ENCODE measurements around the gene RHNO1. TPM values are rescaled to one million over a fixed set of nuclear protein-coding genes. Genes with fewer than 3 reads are reported as not detected.
"Not testable (repeated sequence)": the region's sequence is repeated elsewhere in the genome, so short reads cannot be mapped to it uniquely, and the experiment has no call there.

The RHNO1 gene
- total and polyA plus RNA-seq, 2 donors (not counting 1 experiment from before 2014, with no cell fraction given): 29.7 to 33.2 TPM

- Histone ChIP-seq H2AFZ (ENCODE audit: low read length) (no peak overlapping the region), H3K36me3 (ENCODE audit: control insufficient read depth, insufficient read depth, low read length) (peaks cover 4% of the 10 kb centered on the region), H3K9ac (ENCODE audit: insufficient read depth, low read length) (no peak overlapping the region), H4K20me1 (ENCODE audit: control insufficient read depth, extremely low read depth, insufficient read depth, low read length) (no peaks in the 10 kb centered on the region), H3K4me2 (ENCODE audit: extremely low read depth, insufficient read depth, low read length) (no peak overlapping the region), H3K27me3 (ENCODE audit: control insufficient read depth, insufficient read depth, low read length) (no peaks in the 10 kb centered on the region), H3K4me1 (ENCODE audit: control insufficient read depth, extremely low read depth, insufficient read depth, low read length) (peaks cover 2% of the 10 kb centered on the region), H3K4me3 (replicated peaks in 1 of 4; ENCODE audit: control extremely low read depth in 1 of 4, insufficient read depth in 1 of 4, low read depth in 3 of 4, low read length in 4 of 4) (no peak overlapping the region), H3K27ac (ENCODE audit: insufficient read depth, low read length) (no peak overlapping the region), H3K9me3 (ENCODE audit: control insufficient read depth, insufficient read depth, low read depth, low read length) (no peaks in the 10 kb centered on the region), H3K79me2 (ENCODE audit: control insufficient read depth, insufficient read depth, low read length) (no peaks in the 10 kb centered on the region)
- TF ChIP-seq EZH2 (IDR thresholded peaks at IDR 0.05; ENCODE audit: low read length, missing control alignments) (no peak), CTCF (conservative IDR thresholded peaks at IDR 0.05 in 1 of 2, IDR thresholded peaks at IDR 0.05 in 1 of 2; ENCODE audit: low read depth in 1 of 2, low read length in 2 of 2) (no peak)
- no peak for DNase-seq (ENCODE audit: low read depth in 2 of 2)
These were observed 16.9 kb upstream of the RHNO1 start for GRCh38 chr12:2860170-2860569.

GRCh38 chr12:2862876-2863275 is 14.1 kb upstream of the RHNO1 start:
- H3K9ac ChIP-seq (ENCODE audit: insufficient read depth, low read length): no peak overlapping the region
- no peaks in the 10 kb centered on the region for H3K79me2 ChIP-seq (ENCODE audit: control insufficient read depth, insufficient read depth, low read length)
- no peak for DNase-seq (ENCODE audit: low read depth in 2 of 2)
- no peaks in the 10 kb centered on the region for H3K9me3 ChIP-seq (ENCODE audit: control insufficient read depth, insufficient read depth, low read depth, low read length)
- TF ChIP-seq CTCF (conservative IDR thresholded peaks at IDR 0.05 in 1 of 2, IDR thresholded peaks at IDR 0.05 in 1 of 2; ENCODE audit: low read depth in 1 of 2, low read length in 2 of 2) (no peak), EZH2 (IDR thresholded peaks at IDR 0.05; ENCODE audit: low read length, missing control alignments) (no peak)
- H3K27me3 ChIP-seq (ENCODE audit: control insufficient read depth, insufficient read depth, low read length): no peaks in the 10 kb centered on the region
- H3K27ac ChIP-seq (ENCODE audit: insufficient read depth, low read length): no peak overlapping the region
- no peak overlapping the region for H3K4me3 ChIP-seq (replicated peaks in 1 of 4; ENCODE audit: control extremely low read depth in 1 of 4, insufficient read depth in 1 of 4, low read depth in 3 of 4, low read length in 4 of 4)
- no peaks in the 10 kb centered on the region for H4K20me1 ChIP-seq (ENCODE audit: control insufficient read depth, extremely low read depth, insufficient read depth, low read length)
- peaks cover 2% of the 10 kb centered on the region for H3K4me1 ChIP-seq (ENCODE audit: control insufficient read depth, extremely low read depth, insufficient read depth, low read length)
- no peak overlapping the region for H2AFZ ChIP-seq (ENCODE audit: low read length)
- no peak overlapping the region for H3K4me2 ChIP-seq (ENCODE audit: extremely low read depth, insufficient read depth, low read length)
- peaks cover 8% of the 10 kb centered on the region for H3K36me3 ChIP-seq (ENCODE audit: control insufficient read depth, insufficient read depth, low read length)

DNA sequence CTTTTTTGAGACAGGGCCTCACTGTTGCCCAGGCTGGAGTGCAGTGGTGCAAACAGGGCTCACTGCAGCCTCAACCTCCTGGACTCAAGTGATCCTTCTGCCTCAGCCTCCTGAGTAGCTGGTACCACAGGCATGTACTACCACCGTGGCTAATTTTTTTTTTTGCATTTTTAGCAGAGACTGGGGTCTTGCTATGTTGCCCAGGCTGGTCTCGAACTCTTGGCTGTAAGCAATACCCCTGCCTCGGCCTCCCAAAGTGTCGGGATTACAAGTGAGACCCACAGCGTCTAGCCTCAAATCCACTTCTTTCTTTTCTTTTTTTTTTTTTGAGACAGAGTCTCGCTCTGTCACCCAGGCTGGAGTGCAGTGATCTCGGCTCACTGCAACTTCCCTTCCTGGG is 13.6 kb upstream of the RHNO1 start:
- H3K27me3 ChIP-seq (ENCODE audit: control insufficient read depth, insufficient read depth, low read length); DNase-seq (ENCODE audit: low read depth in 2 of 2); H2AFZ ChIP-seq (ENCODE audit: low read length); H3K9ac ChIP-seq (ENCODE audit: insufficient read depth, low read length); H4K20me1 ChIP-seq (ENCODE audit: control insufficient read depth, extremely low read depth, insufficient read depth, low read length); H3K36me3 ChIP-seq (ENCODE audit: control insufficient read depth, insufficient read depth, low read length); H3K4me2 ChIP-seq (ENCODE audit: extremely low read depth, insufficient read depth, low read length); H3K79me2 ChIP-seq (ENCODE audit: control insufficient read depth, insufficient read depth, low read length); H3K9me3 ChIP-seq (ENCODE audit: control insufficient read depth, insufficient read depth, low read depth, low read length); H3K4me1 ChIP-seq (ENCODE audit: control insufficient read depth, extremely low read depth, insufficient read depth, low read length); H3K27ac ChIP-seq (ENCODE audit: insufficient read depth, low read length); H3K4me3 ChIP-seq (replicated peaks in 1 of 4; ENCODE audit: control extremely low read depth in 1 of 4, insufficient read depth in 1 of 4, low read depth in 3 of 4, low read length in 4 of 4): not testable (repeated sequence)
